Measurements from ENCODE around the gene CACNA1D. TPM values are rescaled to one million over a fixed set of nuclear protein-coding genes. Genes with fewer than 3 reads are reported as not detected.
A peak's percentile ranks its signal among the peaks of the same experiment; 100 is the strongest.

The CACNA1D gene
- polyA plus RNA-seq (0.06 to 0.20 TPM in 2 of 3 replicates, not detected in the other), polyA minus RNA-seq (0.51 to 0.92 TPM in 2 of 3 replicates, not detected in the other)
- 0.11 TPM for polyA plus RNA-seq (2011; ENCODE audit: low read depth)
- polyA plus RNA-seq (2011; cell fraction: cytosol; rRNA removed), result 0.04 and 0.15 TPM in 2 replicates
- 0.20 and 0.23 TPM in 2 replicates for polyA plus RNA-seq (2011; cell fraction: nucleus; rRNA removed)
- 0.14 TPM in 1 of 2 replicates, not detected in the other for polyA plus RNA-seq (2012; ENCODE audit: low replicate concordance)
- not detected for polyA minus RNA-seq (2011; cell fraction: cytosol; rRNA and poly(A)+ RNA removed)
- polyA minus RNA-seq (2011; cell fraction: nucleus; rRNA and poly(A)+ RNA removed), result 0.42 and 1.5 TPM in 2 replicates

- H3K79me2 ChIP-seq (ENCODE audit: control insufficient read depth, insufficient read depth, low read length), result no peaks in the 10 kb centered on the region
- dilution Hi-C loops (cut with MboI; ENCODE audit: extremely low pct_ligation_motif_present, low sequenced_read_pairs), result no loop called here
- TF ChIP-seq, protein P1, sequence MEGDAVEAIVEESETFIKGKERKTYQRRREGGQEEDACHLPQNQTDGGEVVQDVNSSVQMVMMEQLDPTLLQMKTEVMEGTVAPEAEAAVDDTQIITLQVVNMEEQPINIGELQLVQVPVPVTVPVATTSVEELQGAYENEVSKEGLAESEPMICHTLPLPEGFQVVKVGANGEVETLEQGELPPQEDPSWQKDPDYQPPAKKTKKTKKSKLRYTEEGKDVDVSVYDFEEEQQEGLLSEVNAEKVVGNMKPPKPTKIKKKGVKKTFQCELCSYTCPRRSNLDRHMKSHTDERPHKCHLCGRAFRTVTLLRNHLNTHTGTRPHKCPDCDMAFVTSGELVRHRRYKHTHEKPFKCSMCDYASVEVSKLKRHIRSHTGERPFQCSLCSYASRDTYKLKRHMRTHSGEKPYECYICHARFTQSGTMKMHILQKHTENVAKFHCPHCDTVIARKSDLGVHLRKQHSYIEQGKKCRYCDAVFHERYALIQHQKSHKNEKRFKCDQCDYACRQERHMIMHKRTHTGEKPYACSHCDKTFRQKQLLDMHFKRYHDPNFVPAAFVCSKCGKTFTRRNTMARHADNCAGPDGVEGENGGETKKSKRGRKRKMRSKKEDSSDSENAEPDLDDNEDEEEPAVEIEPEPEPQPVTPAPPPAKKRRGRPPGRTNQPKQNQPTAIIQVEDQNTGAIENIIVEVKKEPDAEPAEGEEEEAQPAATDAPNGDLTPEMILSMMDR (optimal IDR thresholded peaks at IDR 0.05 in 1 of 3, IDR thresholded peaks at IDR 0.05 in 1 of 3, conservative IDR thresholded peaks at IDR 0.05 in 1 of 3; ENCODE audit: extremely low read depth in 1 of 3, insufficient read depth in 2 of 3, low read length in 3 of 3), result no peak
- peak; percentile 54 for TF ChIP-seq EZH2 (IDR thresholded peaks at IDR 0.05; ENCODE audit: low read length)
- DNase-seq (ENCODE audit: low read depth, low spot score), result no peak
- no peaks in the 10 kb centered on the region for H4K20me1 ChIP-seq (ENCODE audit: control insufficient read depth, extremely low read depth, insufficient read depth, low read length)
- peak within 1 kb of the TSS; percentile 45 to 57 (median 47) for H3K4me3 ChIP-seq (ENCODE audit: control insufficient read depth in 2 of 3, extremely low read depth in 1 of 3, insufficient read depth in 2 of 3, low read depth in 1 of 3, low read length in 3 of 3)
- no peaks in the 10 kb centered on the region for H3K36me3 ChIP-seq (ENCODE audit: control insufficient read depth in 2 of 2, extremely low read depth in 1 of 2, insufficient read depth in 2 of 2, low read length in 2 of 2)
- H3K27ac ChIP-seq (ENCODE audit: control insufficient read depth, insufficient read depth, low read length), result no peak within 1 kb of the TSS
- peak within 1 kb of the TSS; percentile 80 for H3K4me2 ChIP-seq (ENCODE audit: control insufficient read depth, extremely low read depth, insufficient read depth, low read depth, low read length)
- peaks cover 7% of the 10 kb centered on the region for H3K4me1 ChIP-seq (ENCODE audit: control insufficient read depth, extremely low read depth, insufficient read depth, low read length)
- H3K9ac ChIP-seq (ENCODE audit: control insufficient read depth, extremely low read depth, insufficient read depth, low read length), result no peak within 1 kb of the TSS
- H3K9me3 ChIP-seq (ENCODE audit: control insufficient read depth, low read depth, low read length), result no peaks in the 10 kb centered on the region
- peaks cover 28% of the 10 kb centered on the region for H3K27me3 ChIP-seq (ENCODE audit: control insufficient read depth, extremely low read depth, insufficient read depth, low read length)
- no peak for FAIRE-seq
- no peaks in the 10 kb centered on the region for H3K9me1 ChIP-seq (ENCODE audit: control insufficient read depth, extremely low read depth, insufficient read depth, low read length)
- peak within 1 kb of the TSS; percentile 68 for H2AFZ ChIP-seq (ENCODE audit: control insufficient read depth, low read length)
These were observed at the start of gene CACNA1D for GRCh38 chr3:53493963-53494791. Gene CACNA1D (plus strand): TSS chr3:53494611. CDS start chr3:53495167, 556 bp downstream.

GRCh38 chr3:53457068-53457467, 37.3 kb upstream of the CACNA1D start:
- Histone ChIP-seq H3K4me2 (ENCODE audit: control insufficient read depth, extremely low read depth, insufficient read depth, low read depth, low read length) (no peak overlapping the region), H4K20me1 (ENCODE audit: control insufficient read depth, extremely low read depth, insufficient read depth, low read length) (no peaks in the 10 kb centered on the region), H3K36me3 (ENCODE audit: control insufficient read depth in 2 of 2, extremely low read depth in 1 of 2, insufficient read depth in 2 of 2, low read length in 2 of 2) (no peaks in the 10 kb centered on the region), H3K9me3 (ENCODE audit: control insufficient read depth, low read depth, low read length) (no peaks in the 10 kb centered on the region), H3K27ac (ENCODE audit: control insufficient read depth, insufficient read depth, low read length) (no peak overlapping the region), H3K27me3 (ENCODE audit: control insufficient read depth, extremely low read depth, insufficient read depth, low read length) (no peaks in the 10 kb centered on the region), H3K79me2 (ENCODE audit: control insufficient read depth, insufficient read depth, low read length) (no peaks in the 10 kb centered on the region), H3K9me1 (ENCODE audit: control insufficient read depth, extremely low read depth, insufficient read depth, low read length) (no peaks in the 10 kb centered on the region), H3K4me3 (ENCODE audit: control insufficient read depth in 2 of 3, extremely low read depth in 1 of 3, insufficient read depth in 2 of 3, low read depth in 1 of 3, low read length in 3 of 3) (no peak overlapping the region), H3K9ac (ENCODE audit: control insufficient read depth, extremely low read depth, insufficient read depth, low read length) (no peak overlapping the region), H3K4me1 (ENCODE audit: control insufficient read depth, extremely low read depth, insufficient read depth, low read length) (no peaks in the 10 kb centered on the region), H2AFZ (ENCODE audit: control insufficient read depth, low read length) (no peak overlapping the region)
- no peak for TF ChIP-seq EZH2 (IDR thresholded peaks at IDR 0.05; ENCODE audit: low read length)
- TF ChIP-seq, protein P1 (optimal IDR thresholded peaks at IDR 0.05 in 1 of 3, IDR thresholded peaks at IDR 0.05 in 1 of 3, conservative IDR thresholded peaks at IDR 0.05 in 1 of 3; ENCODE audit: extremely low read depth in 1 of 3, insufficient read depth in 2 of 3, low read length in 3 of 3), result no peak
- FAIRE-seq (no peak), DNase-seq (ENCODE audit: low read depth, low spot score) (no peak)
- dilution Hi-C loops (cut with MboI; ENCODE audit: extremely low pct_ligation_motif_present, low sequenced_read_pairs), result no loop called here
